K562 (cell line): Measurements from ENCODE around the gene NEDD4. TPM values are rescaled to one million over a fixed set of nuclear protein-coding genes. Genes with fewer than 3 reads are reported as not detected.
A peak's percentile ranks its signal among the peaks of the same experiment; 100 is the strongest.

Experiments used
- CC2D1A ChIP-seq: fragments of 450-650 bp; IDR thresholded peaks from 2 replicates; pipeline ENCODE4 v1.6.1; 2017; ENCODE audit warnings: mild to moderate bottlenecking
- CREM ChIP-seq: IDR thresholded peaks from 2 replicates; pipeline ENCODE4 v1.6.1; 2014; ENCODE audit warnings: antibody characterized with exemption, low read depth
- CSDE1 ChIP-seq, 2 experiments: fragments of 450-650 bp; IDR thresholded peaks; 2 replicates each; pipeline ENCODE4 v1.6.1; 2016; ENCODE audit warnings: mild to moderate bottlenecking in 1 of 2
- ETV1 ChIP-seq: fragments of 450-650 bp; conservative IDR thresholded peaks from 2 replicates; pipeline ENCODE4 v1.6.1; 2016; ENCODE audit warnings: missing genetic modification characterization, control low read depth, low read depth, missing compliant biosample characterization
- HDAC2 ChIP-seq: fragments of 450-650 bp; IDR thresholded peaks from 2 replicates; pipeline ENCODE4 v1.6.1; 2016; ENCODE audit warnings: mild to moderate bottlenecking
- HDAC3 ChIP-seq: fragments of 450-650 bp; IDR thresholded peaks from 2 replicates; pipeline ENCODE4 v1.6.1; 2018; ENCODE audit warnings: borderline replicate concordance, mild to moderate bottlenecking, moderate library complexity; ENCODE audit not compliant: partially characterized antibody
- MAFG ChIP-seq: fragments of 450-650 bp; conservative IDR thresholded peaks from 2 replicates; pipeline ENCODE4 v1.6.1; 2016; ENCODE audit warnings: missing genetic modification characterization, missing compliant biosample characterization
- MEF2D ChIP-seq: conservative IDR thresholded peaks from 2 replicates; pipeline ENCODE4 v1.6.1; 2016; ENCODE audit warnings: low read depth, missing genetic modification characterization, missing compliant biosample characterization
- MEIS2 ChIP-seq: fragments of 450-650 bp; IDR thresholded peaks from 2 replicates; pipeline ENCODE4 v1.6.1; 2014; ENCODE audit warnings: mild to moderate bottlenecking; ENCODE audit not compliant: partially characterized antibody
- MYBL2 ChIP-seq, 2 experiments: fragments of 450-650 bp in 1 of 2; sonication (generic) in 1 of 2; formaldehyde crosslinking in 1 of 2; IDR thresholded peaks; 2 replicates each; pipeline versions ENCODE4 v1.6.1 to v1.8.1; 2017 to 2022; ENCODE audit warnings: borderline replicate concordance in 1 of 2, inconsistent platforms in 1 of 2, low read depth in 1 of 2, mild to moderate bottlenecking in 1 of 2, missing genetic modification reagents in 1 of 2, moderate library complexity in 1 of 2
- NR2C1 ChIP-seq, 2 experiments: fragments of 450-650 bp; IDR thresholded peaks; 2 replicates each; pipeline ENCODE4 v1.6.1; 2017; ENCODE audit warnings: mild to moderate bottlenecking in 2 of 2, antibody characterized with exemption in 1 of 2, inconsistent platforms in 1 of 2, missing compliant biosample characterization in 1 of 2, missing genetic modification characterization in 1 of 2
- NR2F6 ChIP-seq: fragments of 450-650 bp; formaldehyde crosslinking; IDR thresholded peaks from 2 replicates; pipeline ENCODE4 v1.4.0; 2020; ENCODE audit warnings: mild to moderate bottlenecking
- PTRF ChIP-seq: fragments of 450-650 bp; IDR thresholded peaks from 2 replicates; pipeline ENCODE4 v1.6.1; 2016; ENCODE audit warnings: mild to moderate bottlenecking, missing genetic modification characterization, missing compliant biosample characterization
- RBM22 ChIP-seq: fragments of 200-400 bp; formaldehyde crosslinking; IDR thresholded peaks from 2 replicates; pipeline ENCODE4 v1.6.1; 2018; ENCODE audit warnings: low read length, low read depth; ENCODE audit not compliant: poor library complexity, severe bottlenecking
- SIN3A ChIP-seq, 2 experiments: fragments of 150-350 bp in 1 of 2; IDR thresholded peaks; 2 replicates each; pipeline ENCODE4 v1.6.1; 2011 to 2016; ENCODE audit warnings: borderline replicate concordance in 2 of 2, low read depth in 2 of 2, low read length in 2 of 2, mild to moderate bottlenecking in 2 of 2, moderate library complexity in 2 of 2; ENCODE audit not compliant: control insufficient read depth in 1 of 2
- ZNF24 ChIP-seq: fragments of 450-650 bp; IDR thresholded peaks from 2 replicates; pipeline ENCODE4 v1.6.1; 2016
- ZNF589 ChIP-seq: fragments of 200-800 bp; sonication (Bioruptor generic); IDR thresholded peaks from 2 replicates; pipeline ENCODE4 v1.6.1; 2016; ENCODE audit warnings: low read depth, missing genetic modification characterization, missing compliant biosample characterization
- ZNF780A ChIP-seq: fragments of 250-450 bp; sonication (Bioruptor Pico); IDR thresholded peaks from 2 replicates; pipeline ENCODE4 v1.5.0; 2021; ENCODE audit warnings: mild to moderate bottlenecking
- polyA plus RNA-seq, 8 experiments: library from polyadenylated mRNA; depleted of rRNA in 4 of 8; stranded (reverse) in 5 of 8; unstranded in 3 of 8; fragments of >200 nt; fragmentation: Nextera tagmentation in 2 of 8; fragmentation: Illumina TruSeq in 1 of 8; extraction: Ambion mirVana in 2 of 8; extraction: Trizol in 1 of 8; gene quantifications; 2 replicates each; pipeline versions ENCODE4 v1.2.1 to v1.2.3, GENCODE V29; 2011 to 2014; ENCODE audit warnings: inconsistent platforms in 1 of 8, missing spikeins in 1 of 8
- total RNA-seq, 7 experiments: library from RNA; depleted of rRNA in 6 of 7; stranded (reverse); fragments of >200 nt in 6 of 7; fragmentation: Illumina TruSeq in 2 of 7; extraction: Trizol in 2 of 7; gene quantifications; 2 replicates each; pipeline versions ENCODE4 v1.2.1 to v1.2.3, GENCODE V29; 2011 to 2021; ENCODE audit warnings: low replicate concordance in 1 of 7
- TF ChIP-seq, protein P1 (sequence below): sonication (generic); formaldehyde crosslinking; IDR thresholded peaks from 2 replicates; pipeline ENCODE4 v1.9.0; 2022; ENCODE audit warnings: mild to moderate bottlenecking, missing genetic modification reagents
- TF ChIP-seq, protein P2 (sequence below): sonication (generic); formaldehyde crosslinking; IDR thresholded peaks from 2 replicates; pipeline ENCODE4 v1.5.0; 2020; ENCODE audit warnings: missing genetic modification reagents
- TF ChIP-seq, protein P3 (sequence below): sonication (generic); formaldehyde crosslinking; IDR thresholded peaks from 2 replicates; pipeline ENCODE4 v1.8.0; 2022; ENCODE audit warnings: mild to moderate bottlenecking, low read depth, missing genetic modification reagents
- TF ChIP-seq, protein P4 (sequence below), 2 experiments: fragments of 450-650 bp; conservative IDR thresholded peaks; 2 replicates each; pipeline ENCODE4 v1.6.1; 2017; ENCODE audit warnings: mild to moderate bottlenecking in 2 of 2, moderate library complexity in 2 of 2

Gene NEDD4
- total and polyA plus RNA-seq, 9 of the 15 experiments (the other 6 are each of a cell fraction or from before 2014, with no cell fraction given): 7.2 to 23.7 (median 17.3) TPM

DNA sequence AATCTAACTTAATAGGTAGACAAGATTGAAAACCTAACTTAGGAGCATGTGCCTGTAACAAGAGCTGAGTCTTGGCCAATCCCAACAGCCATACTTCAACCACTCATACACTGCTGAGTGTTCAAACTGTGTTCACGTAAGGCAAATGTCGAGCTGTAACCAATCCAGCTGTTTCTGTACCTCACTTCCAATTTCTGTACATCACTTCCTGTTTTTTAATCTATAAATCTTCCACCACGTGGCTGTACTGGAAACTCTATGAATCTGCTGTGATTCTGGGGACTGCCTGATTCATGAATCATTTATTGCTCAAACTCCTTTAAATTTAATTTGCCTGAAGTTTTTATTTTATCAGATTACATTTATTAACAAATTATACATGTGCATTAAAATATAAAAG is 44.6 kb upstream of the NEDD4 start (continued):
- TF ChIP-seq, protein P1, sequence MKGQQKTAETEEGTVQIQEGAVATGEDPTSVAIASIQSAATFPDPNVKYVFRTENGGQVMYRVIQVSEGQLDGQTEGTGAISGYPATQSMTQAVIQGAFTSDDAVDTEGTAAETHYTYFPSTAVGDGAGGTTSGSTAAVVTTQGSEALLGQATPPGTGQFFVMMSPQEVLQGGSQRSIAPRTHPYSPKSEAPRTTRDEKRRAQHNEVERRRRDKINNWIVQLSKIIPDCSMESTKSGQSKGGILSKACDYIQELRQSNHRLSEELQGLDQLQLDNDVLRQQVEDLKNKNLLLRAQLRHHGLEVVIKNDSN (CRISPR knock-in tag): 0 out of 2 replicates have a peak, but pooled peaks have one; percentile 41
- TF ChIP-seq CC2D1A (no peak; the same call in 1 of the 2 replicates), MAFG (tag) (no peak), ZNF24 (no peak), NR2C1 (IDR thresholded peaks at IDR 0.05) (no peak), NR2C1 (tag; IDR thresholded peaks at IDR 0.05) (peak; percentile 34; the same call in 1 of the 2 replicates), RBM22 (no peak), HDAC3 (no peak), CREM (0 out of 2 replicates have a peak, but pooled peaks have one; percentile 32), MEIS2 (peak; percentile 64), HDAC2 (0 out of 2 replicates have a peak, but pooled peaks have one; percentile 16), NR2F6 (CRISPR knock-in tag) (no peak), CSDE1 (IDR thresholded peaks at IDR 0.05) (no peak), ZNF589 (CRISPR knock-in tag) (peak; percentile 91), PTRF (tag) (no peak), ZNF780A (CRISPR knock-in tag) (no peak), MEF2D (tag) (0 out of 2 replicates have a peak, but pooled peaks have one; percentile 19), SIN3A (IDR thresholded peaks at IDR 0.05; ENCODE audit: borderline replicate concordance in 2 of 2, control insufficient read depth in 1 of 2, low read depth in 2 of 2, low read length in 2 of 2) (no peak), ETV1 (tag) (0 out of 2 replicates have a peak, but pooled peaks have one; percentile 8), MYBL2 (IDR thresholded peaks at IDR 0.05; ENCODE audit: low read depth) (peak; percentile 34; the same call in 1 of the 2 replicates), MYBL2 (CRISPR knock-in tag; IDR thresholded peaks at IDR 0.05; ENCODE audit: borderline replicate concordance) (no peak)
- TF ChIP-seq, protein P2, sequence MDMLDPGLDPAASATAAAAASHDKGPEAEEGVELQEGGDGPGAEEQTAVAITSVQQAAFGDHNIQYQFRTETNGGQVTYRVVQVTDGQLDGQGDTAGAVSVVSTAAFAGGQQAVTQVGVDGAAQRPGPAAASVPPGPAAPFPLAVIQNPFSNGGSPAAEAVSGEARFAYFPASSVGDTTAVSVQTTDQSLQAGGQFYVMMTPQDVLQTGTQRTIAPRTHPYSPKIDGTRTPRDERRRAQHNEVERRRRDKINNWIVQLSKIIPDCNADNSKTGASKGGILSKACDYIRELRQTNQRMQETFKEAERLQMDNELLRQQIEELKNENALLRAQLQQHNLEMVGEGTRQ: no peak; the same call in 1 of the 2 replicates
- TF ChIP-seq, protein P3, sequence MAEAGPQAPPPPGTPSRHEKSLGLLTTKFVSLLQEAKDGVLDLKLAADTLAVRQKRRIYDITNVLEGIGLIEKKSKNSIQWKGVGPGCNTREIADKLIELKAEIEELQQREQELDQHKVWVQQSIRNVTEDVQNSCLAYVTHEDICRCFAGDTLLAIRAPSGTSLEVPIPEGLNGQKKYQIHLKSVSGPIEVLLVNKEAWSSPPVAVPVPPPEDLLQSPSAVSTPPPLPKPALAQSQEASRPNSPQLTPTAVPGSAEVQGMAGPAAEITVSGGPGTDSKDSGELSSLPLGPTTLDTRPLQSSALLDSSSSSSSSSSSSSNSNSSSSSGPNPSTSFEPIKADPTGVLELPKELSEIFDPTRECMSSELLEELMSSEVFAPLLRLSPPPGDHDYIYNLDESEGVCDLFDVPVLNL (CRISPR knock-in tag): no peak
- TF ChIP-seq, protein P4, sequence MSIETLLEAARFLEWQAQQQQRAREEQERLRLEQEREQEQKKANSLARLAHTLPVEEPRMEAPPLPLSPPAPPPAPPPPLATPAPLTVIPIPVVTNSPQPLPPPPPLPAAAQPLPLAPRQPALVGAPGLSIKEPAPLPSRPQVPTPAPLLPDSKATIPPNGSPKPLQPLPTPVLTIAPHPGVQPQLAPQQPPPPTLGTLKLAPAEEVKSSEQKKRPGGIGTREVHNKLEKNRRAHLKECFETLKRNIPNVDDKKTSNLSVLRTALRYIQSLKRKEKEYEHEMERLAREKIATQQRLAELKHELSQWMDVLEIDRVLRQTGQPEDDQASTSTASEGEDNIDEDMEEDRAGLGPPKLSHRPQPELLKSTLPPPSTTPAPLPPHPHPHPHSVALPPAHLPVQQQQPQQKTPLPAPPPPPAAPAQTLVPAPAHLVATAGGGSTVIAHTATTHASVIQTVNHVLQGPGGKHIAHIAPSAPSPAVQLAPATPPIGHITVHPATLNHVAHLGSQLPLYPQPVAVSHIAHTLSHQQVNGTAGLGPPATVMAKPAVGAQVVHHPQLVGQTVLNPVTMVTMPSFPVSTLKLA (conservative IDR thresholded peaks at IDR 0.05): peak; percentile 39 to 47; a peak in 2 of 4 replicates
